ENCODE results near the gene TFDP2.
"Not testable (repeated sequence)": the region's sequence is repeated elsewhere in the genome, so short reads cannot be mapped to it uniquely, and the experiment has no call there.

TFDP2 gene

GRCh38 chr3:142148792-142149672 is at the start of gene TFDP2:
TFDP2 (minus strand) TSS chr3:142149544; CDS start chr3:142101749, 47,795 bp downstream.
- DNase-seq = peak; percentile 84 to 85

- DNase-seq = no peak
These were observed 39.5 kb upstream of the TFDP2 start for GRCh38 chr3:142188846-142189245.

- DNase-seq = peak; percentile 32 to 37
These were observed 31.5 kb upstream of the TFDP2 start for GRCh38 chr3:142180761-142181362.

GRCh38 chr3:142175478-142175877 is 26.1 kb upstream of the TFDP2 start:
- no peak for DNase-seq

GRCh38 chr3:142174559-142174958 is 25.2 kb upstream of the TFDP2 start:
- DNase-seq = no peak

- DNase-seq = no peak
These were observed 19.2 kb upstream of the TFDP2 start for GRCh38 chr3:142168514-142168913.

GRCh38 chr3:142165194-142165593 is 15.8 kb upstream of the TFDP2 start:
- DNase-seq = no peak

GRCh38 chr3:142159083-142159740 is 9.9 kb upstream of the TFDP2 start:
- DNase-seq = no peak

GRCh38 chr3:142154186-142154585 is 4.8 kb upstream of the TFDP2 start:
- no peak for DNase-seq

- no peak for DNase-seq
These were observed 3.0 kb upstream of the TFDP2 start for GRCh38 chr3:142152384-142152783.

GRCh38 chr3:142151828-142152227 is 2.5 kb upstream of the TFDP2 start:
- no peak for DNase-seq

- no peak for DNase-seq
These were observed 1.9 kb upstream of the TFDP2 start for GRCh38 chr3:142151240-142151639.

GRCh38 chr3:142150271-142150670 is 927 bp upstream of the TFDP2 start:
- DNase-seq = no peak

- no peak for DNase-seq
These were observed 289 bp upstream of the TFDP2 start for GRCh38 chr3:142149673-142149992.

- DNase-seq = no peak
These were observed 1.1 kb downstream of the TFDP2 start for GRCh38 chr3:142148044-142148791.

- not testable (repeated sequence) for DNase-seq
These were observed 4.8 kb downstream of the TFDP2 start for GRCh38 chr3:142144587-142144986.

- DNase-seq = not testable (repeated sequence)
These were observed 8.6 kb downstream of the TFDP2 start for GRCh38 chr3:142140608-142141285.

- DNase-seq = not testable (repeated sequence)
These were observed 12.3 kb downstream of the TFDP2 start for GRCh38 chr3:142137089-142137488.

- no peak for DNase-seq
These were observed 14.5 kb downstream of the TFDP2 start for GRCh38 chr3:142134799-142135325.

GRCh38 chr3:142129516-142130171 is 19.7 kb downstream of the TFDP2 start:
- DNase-seq = no peak

- no peak for DNase-seq
These were observed 21.2 kb downstream of the TFDP2 start for GRCh38 chr3:142127941-142128658.

Measured in CD4-positive, alpha-beta T cell treated with Interleukin-1 beta for 1 hour (primary cell).